ENCODE data around the gene BMP4. TPM values are rescaled to one million over a fixed set of nuclear protein-coding genes. Genes with fewer than 3 reads are reported as not detected.

Gene BMP4
- total RNA-seq, 1 donor from 2014 or later, result 31.4 TPM

DNA sequence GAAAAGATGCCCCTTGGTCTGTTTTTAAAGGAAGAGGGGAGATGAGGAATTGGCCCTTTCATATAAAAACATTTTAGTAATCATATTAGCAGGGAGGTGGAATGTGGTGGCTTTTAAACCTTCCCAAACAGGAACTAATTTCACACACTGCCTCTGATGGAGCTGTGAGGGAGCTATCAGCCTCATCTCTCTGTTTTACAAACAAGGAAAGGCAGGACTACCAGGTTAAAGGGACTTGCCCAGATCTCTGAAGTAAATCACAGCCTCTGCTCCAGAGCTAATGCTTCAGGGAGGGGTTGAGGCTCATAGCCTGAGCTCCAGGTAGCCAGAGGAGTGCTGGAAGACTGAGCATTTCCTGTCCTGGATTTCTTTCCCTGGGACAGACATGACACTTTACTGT is 1.1 kb upstream of the BMP4 start:
- H3K4me1 ChIP-seq, result peaks cover 16% of the 10 kb centered on the region
- H3K27me3 ChIP-seq, result no peaks in the 10 kb centered on the region
- intact Hi-C loops (cut with DNase I), result no loop called here

DNA sequence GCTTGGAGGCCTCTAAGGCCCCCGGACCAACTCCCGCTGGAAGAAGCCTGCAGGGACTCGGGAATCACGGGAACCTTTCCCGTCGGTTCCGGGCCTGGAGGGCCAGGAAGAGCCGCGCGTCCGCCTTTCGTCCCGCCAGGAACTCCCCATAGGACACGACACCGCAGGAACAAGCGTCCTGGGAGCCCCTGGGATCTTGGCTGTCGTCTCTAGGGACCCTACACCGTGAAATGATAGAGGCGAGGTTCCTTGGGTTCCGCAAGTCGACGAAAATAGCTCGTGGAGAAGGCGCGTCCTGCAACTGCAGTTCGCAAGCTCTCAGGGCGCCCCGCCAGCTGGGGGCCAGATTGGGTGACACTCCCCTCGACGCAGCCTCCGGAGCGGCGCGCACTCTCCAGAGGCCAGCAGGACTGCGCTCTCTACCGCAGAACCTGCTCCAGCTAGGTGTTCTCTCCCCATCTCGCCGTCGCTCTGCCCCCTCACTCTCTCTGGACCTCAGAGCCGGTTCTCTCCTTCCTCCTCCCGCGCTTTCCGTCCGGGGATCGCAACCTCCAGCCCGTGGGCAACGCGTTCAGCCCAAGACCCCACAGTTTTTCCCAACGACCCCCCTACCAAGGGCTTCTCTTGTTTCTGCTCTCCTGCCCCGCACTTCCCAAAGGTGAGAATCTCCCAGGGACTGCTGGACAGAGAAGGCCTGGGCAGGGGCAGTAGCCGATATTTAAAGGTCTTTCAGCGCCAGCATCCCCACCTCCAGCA is 776 bp downstream of the BMP4 start:
- no peaks in the 10 kb centered on the region for H3K9me3 ChIP-seq
- no peak for DNase-seq (ENCODE audit: extremely low spot score in 2 of 2)
- intact Hi-C loops (cut with DNase I), result no loop called here
- peaks cover 30% of the 10 kb centered on the region for H3K4me1 ChIP-seq
- no peaks in the 10 kb centered on the region for H3K36me3 ChIP-seq
- no peaks in the 10 kb centered on the region for H3K27me3 ChIP-seq
- TF ChIP-seq POLR2AphosphoS5 (IDR thresholded peaks at IDR 0.05; ENCODE audit: insufficient read depth in 1 of 2, low read depth in 1 of 2), result peak in 1 of 2 donors; percentile 38
- TF ChIP-seq POLR2A (IDR thresholded peaks at IDR 0.05), result no peak
- TF ChIP-seq, protein P1, sequence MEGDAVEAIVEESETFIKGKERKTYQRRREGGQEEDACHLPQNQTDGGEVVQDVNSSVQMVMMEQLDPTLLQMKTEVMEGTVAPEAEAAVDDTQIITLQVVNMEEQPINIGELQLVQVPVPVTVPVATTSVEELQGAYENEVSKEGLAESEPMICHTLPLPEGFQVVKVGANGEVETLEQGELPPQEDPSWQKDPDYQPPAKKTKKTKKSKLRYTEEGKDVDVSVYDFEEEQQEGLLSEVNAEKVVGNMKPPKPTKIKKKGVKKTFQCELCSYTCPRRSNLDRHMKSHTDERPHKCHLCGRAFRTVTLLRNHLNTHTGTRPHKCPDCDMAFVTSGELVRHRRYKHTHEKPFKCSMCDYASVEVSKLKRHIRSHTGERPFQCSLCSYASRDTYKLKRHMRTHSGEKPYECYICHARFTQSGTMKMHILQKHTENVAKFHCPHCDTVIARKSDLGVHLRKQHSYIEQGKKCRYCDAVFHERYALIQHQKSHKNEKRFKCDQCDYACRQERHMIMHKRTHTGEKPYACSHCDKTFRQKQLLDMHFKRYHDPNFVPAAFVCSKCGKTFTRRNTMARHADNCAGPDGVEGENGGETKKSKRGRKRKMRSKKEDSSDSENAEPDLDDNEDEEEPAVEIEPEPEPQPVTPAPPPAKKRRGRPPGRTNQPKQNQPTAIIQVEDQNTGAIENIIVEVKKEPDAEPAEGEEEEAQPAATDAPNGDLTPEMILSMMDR (IDR thresholded peaks at IDR 0.05), result no peak
- H3K27ac ChIP-seq, result peak overlapping the region; percentile 91
- H3K4me3 ChIP-seq, result peak overlapping the region; percentile 62 to 63

More for the DNA sequence above, 1.1 kb upstream of the BMP4 start:
- Histone ChIP-seq H3K27ac (no peak overlapping the region), H3K36me3 (no peaks in the 10 kb centered on the region), H3K9me3 (no peaks in the 10 kb centered on the region), H3K4me3 (no peak overlapping the region)
- no peak for TF ChIP-seq POLR2AphosphoS5 (IDR thresholded peaks at IDR 0.05; ENCODE audit: insufficient read depth in 1 of 2, low read depth in 1 of 2)
- TF ChIP-seq, protein P1 (IDR thresholded peaks at IDR 0.05), result no peak
- TF ChIP-seq POLR2A (IDR thresholded peaks at IDR 0.05), result no peak
- no peak for DNase-seq (ENCODE audit: extremely low spot score in 2 of 2)

DNA sequence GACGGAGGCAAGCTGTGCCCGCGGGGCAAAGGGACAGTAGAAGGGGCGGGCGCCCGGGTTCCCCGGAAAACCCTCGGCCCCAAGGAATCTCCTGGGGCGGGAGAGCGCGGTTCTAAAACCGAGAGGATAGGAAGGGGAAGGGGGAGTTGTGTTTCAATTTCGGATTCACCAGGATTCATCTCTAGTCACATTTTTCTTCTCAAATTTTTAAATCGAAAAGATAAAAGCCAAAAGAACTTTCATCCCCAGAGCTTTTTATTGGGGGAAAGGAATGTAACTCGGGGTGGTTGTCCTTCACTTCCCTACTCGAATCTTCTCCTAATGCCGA is 1.4 kb downstream of the BMP4 start:
- H3K4me3 ChIP-seq, result peak overlapping the region; percentile 62 to 63
- H3K27me3 ChIP-seq, result no peaks in the 10 kb centered on the region
- H3K27ac ChIP-seq, result peak overlapping the region; percentile 91
- TF ChIP-seq POLR2AphosphoS5 (IDR thresholded peaks at IDR 0.05; ENCODE audit: insufficient read depth in 1 of 2, low read depth in 1 of 2), result no peak
- TF ChIP-seq, protein P1 (IDR thresholded peaks at IDR 0.05), result no peak
- no peak for TF ChIP-seq POLR2A (IDR thresholded peaks at IDR 0.05)
- DNase-seq (ENCODE audit: extremely low spot score in 2 of 2), result no peak
- no peaks in the 10 kb centered on the region for H3K9me3 ChIP-seq
- no peaks in the 10 kb centered on the region for H3K36me3 ChIP-seq
- peaks cover 30% of the 10 kb centered on the region for H3K4me1 ChIP-seq
- intact Hi-C loops (cut with DNase I), result no loop called here

DNA sequence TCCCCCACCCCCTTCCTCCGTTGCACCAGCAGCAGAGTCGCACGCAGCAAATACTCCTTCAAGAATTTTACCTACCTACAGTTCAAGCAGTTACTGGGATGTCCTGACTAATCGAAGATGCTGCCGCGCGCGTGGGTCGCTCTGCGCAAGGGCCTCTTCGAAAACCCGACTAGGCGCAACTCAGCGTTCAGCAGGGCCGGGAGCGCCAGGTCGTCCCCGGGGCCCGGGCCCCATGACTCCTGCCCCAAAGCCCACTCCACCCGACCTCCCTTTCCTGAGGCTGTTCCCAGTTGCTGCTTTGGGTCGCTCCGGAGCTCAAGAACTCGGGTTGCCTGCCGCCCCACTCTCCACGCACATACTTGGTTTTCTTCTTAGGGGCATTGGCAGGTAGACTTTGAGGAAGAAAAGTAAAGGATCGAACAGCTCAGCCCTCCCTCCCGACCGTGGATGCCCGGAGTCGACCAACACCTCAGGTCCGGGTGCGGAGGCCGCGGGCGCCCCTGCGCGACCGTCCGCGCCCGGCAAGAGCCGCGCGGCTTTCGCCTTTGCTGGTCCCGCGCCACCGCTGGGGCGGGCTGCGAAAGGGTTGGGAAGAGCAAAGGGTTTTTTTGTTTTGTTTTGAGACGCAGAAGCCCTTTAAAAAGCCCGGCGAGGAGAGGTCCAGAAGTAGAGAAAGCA is 1.9 kb downstream of the BMP4 start:
- peaks cover 30% of the 10 kb centered on the region for H3K4me1 ChIP-seq
- no peaks in the 10 kb centered on the region for H3K9me3 ChIP-seq
- no peak for DNase-seq (ENCODE audit: extremely low spot score in 2 of 2)
- H3K4me3 ChIP-seq, result peak overlapping the region; percentile 62 to 63
- no peaks in the 10 kb centered on the region for H3K36me3 ChIP-seq
- TF ChIP-seq POLR2AphosphoS5 (IDR thresholded peaks at IDR 0.05; ENCODE audit: insufficient read depth in 1 of 2, low read depth in 1 of 2), result no peak
- TF ChIP-seq, protein P1 (IDR thresholded peaks at IDR 0.05), result no peak
- TF ChIP-seq POLR2A (IDR thresholded peaks at IDR 0.05), result no peak
- peak overlapping the region; percentile 91 for H3K27ac ChIP-seq
- intact Hi-C loops (cut with DNase I), result no loop called here
- H3K27me3 ChIP-seq, result no peaks in the 10 kb centered on the region

All from vagina (tissue), 2 donors.